ENCODE results near the gene SHC4.

Gene SHC4

DNA sequence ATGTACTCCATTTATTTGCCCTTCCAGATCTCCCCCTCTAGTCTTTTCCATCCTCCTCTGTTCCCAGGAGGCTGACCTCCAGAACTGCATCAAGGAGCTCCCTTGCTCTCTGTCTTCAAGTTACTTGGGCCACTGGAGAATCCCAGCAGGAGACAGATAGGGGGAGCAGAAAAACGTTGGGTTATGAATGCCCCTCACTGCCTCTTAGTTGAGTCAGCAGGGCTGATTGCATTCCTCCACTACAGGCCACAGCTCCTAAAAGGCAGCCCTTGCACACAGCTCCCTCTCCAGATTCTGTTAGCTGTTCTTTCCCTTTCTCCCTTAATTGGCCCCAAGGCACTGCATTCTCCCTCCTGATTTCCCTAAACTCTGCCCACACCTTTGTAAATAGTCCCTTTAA lies 140.5 kb downstream of the SHC4 start:
- Histone ChIP-seq H3K27ac (ENCODE audit: low read depth, low read length, severe bottlenecking) (no peak overlapping the region), H3K4me3 (ENCODE audit: extremely low read depth, insufficient read depth, low read length, poor library complexity, severe bottlenecking) (no peak overlapping the region), H3K9me3 (ENCODE audit: control insufficient read depth, low read length) (no peaks in the 10 kb centered on the region), H3K4me1 (ENCODE audit: control insufficient read depth, insufficient read depth, low read length, poor library complexity, severe bottlenecking) (peaks cover 8% of the 10 kb centered on the region), H3K36me3 (ENCODE audit: control insufficient read depth, insufficient read depth, low read length) (no peaks in the 10 kb centered on the region)
- WGBS, 2 experiments (ENCODE audit: insufficient coverage in 2 of 2) = 0% methylated on average over 1 of the region's 1 CpG; no CpG with 5 or more reads in 1 of the 2 experiments

DNA sequence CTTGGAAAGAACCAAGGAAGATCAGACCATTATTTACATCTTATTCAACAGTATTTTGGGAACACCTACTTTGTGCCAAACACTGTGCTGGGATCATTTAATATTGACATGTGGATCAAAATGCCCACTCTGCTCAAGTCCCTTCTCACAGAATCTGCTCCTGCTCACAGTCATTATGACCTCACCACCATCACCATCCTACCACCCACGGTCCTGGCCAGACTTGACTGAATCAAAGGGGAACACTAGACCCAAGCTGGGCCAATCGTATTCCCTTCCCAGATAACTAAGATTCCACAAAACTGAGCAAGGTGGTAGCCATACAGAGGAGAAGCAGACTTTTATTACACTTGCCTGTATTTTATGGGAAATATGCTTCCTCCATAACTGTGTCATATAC lies 149.4 kb downstream of the SHC4 start:
- Histone ChIP-seq H3K27ac (ENCODE audit: low read depth, low read length, severe bottlenecking) (no peak overlapping the region), H3K36me3 (ENCODE audit: control insufficient read depth, insufficient read depth, low read length) (no peaks in the 10 kb centered on the region), H3K4me3 (ENCODE audit: extremely low read depth, insufficient read depth, low read length, poor library complexity, severe bottlenecking) (no peak overlapping the region), H3K9me3 (ENCODE audit: control insufficient read depth, low read length) (no peaks in the 10 kb centered on the region), H3K4me1 (ENCODE audit: control insufficient read depth, insufficient read depth, low read length, poor library complexity, severe bottlenecking) (no peaks in the 10 kb centered on the region)
- 88 to 90% methylated on average over 1 to 2 of the region's 2 CpGs for WGBS, 2 experiments (ENCODE audit: insufficient coverage in 2 of 2)

DNA sequence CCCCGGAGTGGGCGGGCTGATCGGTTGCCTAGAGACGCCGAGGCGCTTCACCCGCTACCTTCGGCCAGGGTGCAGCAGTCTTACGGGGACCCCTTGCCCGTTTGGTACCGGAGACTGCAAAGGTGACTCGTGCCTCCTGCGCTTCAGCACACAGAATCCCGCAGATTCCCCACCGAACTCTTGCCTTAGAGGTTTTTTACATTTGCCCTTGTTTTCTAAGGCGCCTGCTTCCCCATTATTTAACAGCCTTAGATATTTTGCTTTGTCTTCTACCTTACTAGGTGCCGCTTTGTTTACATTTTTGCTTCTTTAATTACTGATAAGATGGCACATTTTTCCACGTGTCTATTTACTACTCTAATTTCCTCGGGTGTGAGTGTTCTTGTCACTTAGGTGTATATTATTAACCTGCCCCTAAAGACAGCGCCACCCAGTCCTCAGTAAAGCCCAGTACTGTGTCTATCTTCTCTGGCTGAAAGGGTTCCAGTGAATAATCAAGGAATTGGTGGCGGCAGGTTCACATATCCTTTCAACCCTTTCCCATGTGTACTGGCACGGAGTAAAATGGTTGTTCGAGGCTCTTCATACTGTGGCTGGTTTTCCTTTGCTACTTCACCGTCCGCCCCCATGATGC lies 152.3 kb downstream of the SHC4 start:
- peak overlapping the region; percentile 87 for H3K4me3 ChIP-seq (ENCODE audit: extremely low read depth, insufficient read depth, low read length, poor library complexity, severe bottlenecking)
- no peaks in the 10 kb centered on the region for H3K36me3 ChIP-seq (ENCODE audit: control insufficient read depth, insufficient read depth, low read length)
- no peaks in the 10 kb centered on the region for H3K9me3 ChIP-seq (ENCODE audit: control insufficient read depth, low read length)
- peaks cover under 1% of the 10 kb centered on the region for H3K4me1 ChIP-seq (ENCODE audit: control insufficient read depth, insufficient read depth, low read length, poor library complexity, severe bottlenecking)
- 0 to 17% methylated on average over 16 to 19 of the region's 25 CpGs for WGBS, 2 experiments (ENCODE audit: insufficient coverage in 2 of 2)
- H3K27ac ChIP-seq (ENCODE audit: low read depth, low read length, severe bottlenecking) = no peak overlapping the region

DNA sequence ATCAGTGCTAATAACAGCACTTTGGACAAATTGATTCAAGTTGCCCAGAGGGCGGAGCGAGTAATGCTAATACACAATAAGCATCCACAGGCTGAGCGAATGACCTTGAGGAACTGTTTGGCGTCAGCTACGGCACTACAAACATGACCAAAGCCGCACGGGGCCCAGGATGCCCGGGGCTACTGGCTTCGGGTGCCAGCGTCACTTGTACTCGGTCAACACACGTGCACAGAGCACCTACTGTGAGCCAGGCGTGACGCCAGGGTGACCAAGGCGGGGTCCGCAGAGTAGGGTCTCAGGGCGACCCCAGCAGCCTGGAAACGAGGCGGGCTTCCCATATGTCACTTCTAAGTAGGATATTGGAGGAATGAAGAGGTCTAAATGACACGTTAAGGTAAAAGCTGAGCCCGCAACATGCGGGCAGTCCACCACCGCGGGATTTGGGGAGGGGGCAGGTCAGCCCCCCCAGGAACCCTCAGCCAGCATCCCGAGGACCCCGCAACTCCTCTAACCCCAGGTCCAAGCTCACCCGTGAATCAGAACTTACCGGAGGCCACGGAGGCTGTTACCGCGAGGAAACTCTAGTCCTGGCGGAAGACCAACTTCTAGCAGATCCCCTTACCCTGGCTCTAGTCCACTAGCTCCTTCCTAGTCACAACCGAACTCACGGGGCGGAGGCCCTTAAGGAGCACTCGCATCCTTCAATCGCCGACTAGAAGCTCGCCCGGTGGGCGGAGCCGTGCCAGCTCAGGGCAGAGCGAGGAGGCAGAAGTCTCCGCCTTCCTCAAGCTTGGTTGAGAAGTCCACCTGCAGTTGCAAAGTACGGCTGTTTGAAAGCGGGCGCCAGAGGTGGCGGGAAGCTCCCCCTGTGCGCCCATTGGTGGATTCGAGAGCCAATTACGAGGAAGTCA lies 153.1 kb downstream of the SHC4 start, which contains the start of gene CEP152:
CEP152 (minus strand) TSS at position 656 of the 911 bp plus-strand sequence. CDS start 5,420 bp downstream, outside the sequence.
- Histone ChIP-seq H3K4me3 (ENCODE audit: extremely low read depth, insufficient read depth, low read length, poor library complexity, severe bottlenecking) (peak within 1 kb of the TSS; percentile 87), H3K27ac (ENCODE audit: low read depth, low read length, severe bottlenecking) (peak within 1 kb of the TSS; percentile 70), H3K36me3 (ENCODE audit: control insufficient read depth, insufficient read depth, low read length) (no peaks in the 10 kb centered on the region), H3K9me3 (ENCODE audit: control insufficient read depth, low read length) (no peaks in the 10 kb centered on the region), H3K4me1 (ENCODE audit: control insufficient read depth, insufficient read depth, low read length, poor library complexity, severe bottlenecking) (peaks cover 3% of the 10 kb centered on the region)
- 1 to 3% methylated on average over 42 to 43 of the region's 51 CpGs for WGBS, 2 experiments (ENCODE audit: insufficient coverage in 2 of 2)

DNA sequence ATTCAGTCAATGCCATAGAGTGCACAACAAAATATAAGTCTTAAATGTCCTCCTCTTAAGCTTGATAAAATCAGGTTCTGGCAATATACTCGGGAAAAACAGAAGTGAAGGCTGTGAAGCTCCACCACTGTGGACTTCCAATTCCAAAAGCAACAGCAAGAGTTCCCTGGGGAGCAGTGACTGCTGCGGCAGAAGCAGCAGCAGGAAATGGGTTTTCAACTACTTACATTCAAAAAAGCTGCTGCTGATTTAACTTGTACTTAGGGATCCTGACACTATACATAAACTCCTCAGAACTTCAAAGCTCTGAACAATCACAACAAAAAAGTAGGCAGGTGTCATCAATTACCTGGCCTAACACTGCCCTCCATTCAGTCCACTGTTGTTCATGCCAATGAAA lies 157.6 kb downstream of the SHC4 start:
- 37 to 60% methylated on average over 1 to 2 of the region's 2 CpGs for WGBS, 2 experiments (ENCODE audit: insufficient coverage in 2 of 2)
- H3K36me3 ChIP-seq (ENCODE audit: control insufficient read depth, insufficient read depth, low read length) = no peaks in the 10 kb centered on the region

DNA sequence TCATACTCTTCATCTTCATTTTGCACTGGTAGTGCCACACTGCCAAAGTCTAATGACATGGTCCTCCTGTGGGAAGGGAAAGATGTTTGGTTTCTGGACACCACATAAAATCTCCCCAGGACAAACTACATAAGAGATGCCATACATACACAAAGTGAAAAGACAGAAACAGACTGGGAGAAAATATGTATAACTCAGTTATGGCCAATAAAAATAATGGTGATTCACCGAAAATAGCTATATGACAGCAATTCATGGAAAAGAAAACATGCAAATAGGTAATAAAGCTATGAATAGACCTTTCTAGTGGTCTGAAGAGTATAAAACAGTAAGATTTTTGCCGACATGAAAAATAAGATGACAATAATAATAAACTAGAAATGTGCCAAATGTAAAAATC lies 158.1 kb downstream of the SHC4 start:
- peaks cover 6% of the 10 kb centered on the region for H3K4me1 ChIP-seq (ENCODE audit: control insufficient read depth, insufficient read depth, low read length, poor library complexity, severe bottlenecking)
- H3K27ac ChIP-seq (ENCODE audit: low read depth, low read length, severe bottlenecking) = no peak overlapping the region
- WGBS, 2 experiments (ENCODE audit: insufficient coverage in 2 of 2) = no CpG with 5 or more reads among the region's 2 CpGs
- H3K9me3 ChIP-seq (ENCODE audit: control insufficient read depth, low read length) = no peaks in the 10 kb centered on the region
- H3K36me3 ChIP-seq (ENCODE audit: control insufficient read depth, insufficient read depth, low read length) = no peaks in the 10 kb centered on the region
- H3K4me3 ChIP-seq (ENCODE audit: extremely low read depth, insufficient read depth, low read length, poor library complexity, severe bottlenecking) = no peak overlapping the region

More for the DNA sequence above, 157.6 kb downstream of the SHC4 start:
- Histone ChIP-seq H3K27ac (ENCODE audit: low read depth, low read length, severe bottlenecking) (no peak overlapping the region), H3K4me1 (ENCODE audit: control insufficient read depth, insufficient read depth, low read length, poor library complexity, severe bottlenecking) (peaks cover 6% of the 10 kb centered on the region), H3K9me3 (ENCODE audit: control insufficient read depth, low read length) (no peaks in the 10 kb centered on the region), H3K4me3 (ENCODE audit: extremely low read depth, insufficient read depth, low read length, poor library complexity, severe bottlenecking) (no peak overlapping the region)

DNA sequence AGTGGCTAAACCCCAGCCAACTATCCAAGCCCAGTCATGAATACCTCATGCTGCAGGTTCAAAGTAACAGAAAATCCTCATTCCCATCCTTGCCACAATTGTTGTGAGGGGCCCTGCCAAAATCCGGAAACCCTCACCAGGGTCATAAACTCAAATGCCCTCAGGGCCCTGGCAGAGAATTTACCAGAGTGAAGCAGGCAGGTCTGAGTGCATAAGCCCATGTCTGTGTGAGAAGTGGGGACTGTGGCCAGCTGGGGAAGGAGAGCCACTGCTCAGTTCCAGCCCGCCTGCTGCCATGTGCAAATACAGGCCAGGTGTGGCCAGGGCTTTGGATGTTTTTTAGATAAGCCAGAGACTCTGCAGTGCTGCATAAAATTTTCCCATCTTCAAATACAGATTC lies 159.8 kb downstream of the SHC4 start:
- Histone ChIP-seq H3K36me3 (ENCODE audit: control insufficient read depth, insufficient read depth, low read length) (no peaks in the 10 kb centered on the region), H3K27ac (ENCODE audit: low read depth, low read length, severe bottlenecking) (no peak overlapping the region), H3K4me3 (ENCODE audit: extremely low read depth, insufficient read depth, low read length, poor library complexity, severe bottlenecking) (no peak overlapping the region), H3K9me3 (ENCODE audit: control insufficient read depth, low read length) (no peaks in the 10 kb centered on the region), H3K4me1 (ENCODE audit: control insufficient read depth, insufficient read depth, low read length, poor library complexity, severe bottlenecking) (peaks cover 6% of the 10 kb centered on the region)
- 100% methylated on average over 1 of the region's 2 CpGs; no CpG with 5 or more reads in 1 of the 2 experiments for WGBS, 2 experiments (ENCODE audit: insufficient coverage in 2 of 2)

DNA sequence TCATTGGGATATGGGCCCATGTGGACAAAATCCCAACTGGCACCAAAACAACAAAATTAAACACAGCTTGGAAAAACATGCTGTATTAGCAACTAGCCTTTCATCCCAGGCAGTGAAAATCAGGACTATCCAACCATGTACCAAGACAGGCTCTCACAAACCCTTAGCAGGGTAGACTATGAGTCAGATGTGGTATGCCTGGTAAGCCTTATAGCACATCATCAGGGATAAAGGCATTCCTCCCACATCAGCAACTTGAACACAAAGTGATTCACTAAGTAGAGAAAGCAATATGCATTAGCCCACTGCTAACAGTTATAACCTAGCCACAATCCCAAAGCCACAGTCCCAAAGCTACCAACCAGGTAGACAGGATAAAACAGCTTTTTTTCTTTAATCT lies 160.9 kb downstream of the SHC4 start:
- Histone ChIP-seq H3K27ac (ENCODE audit: low read depth, low read length, severe bottlenecking) (no peak overlapping the region), H3K4me1 (ENCODE audit: control insufficient read depth, insufficient read depth, low read length, poor library complexity, severe bottlenecking) (peaks cover 6% of the 10 kb centered on the region), H3K36me3 (ENCODE audit: control insufficient read depth, insufficient read depth, low read length) (no peaks in the 10 kb centered on the region), H3K9me3 (ENCODE audit: control insufficient read depth, low read length) (no peaks in the 10 kb centered on the region), H3K4me3 (ENCODE audit: extremely low read depth, insufficient read depth, low read length, poor library complexity, severe bottlenecking) (no peak overlapping the region)

DNA sequence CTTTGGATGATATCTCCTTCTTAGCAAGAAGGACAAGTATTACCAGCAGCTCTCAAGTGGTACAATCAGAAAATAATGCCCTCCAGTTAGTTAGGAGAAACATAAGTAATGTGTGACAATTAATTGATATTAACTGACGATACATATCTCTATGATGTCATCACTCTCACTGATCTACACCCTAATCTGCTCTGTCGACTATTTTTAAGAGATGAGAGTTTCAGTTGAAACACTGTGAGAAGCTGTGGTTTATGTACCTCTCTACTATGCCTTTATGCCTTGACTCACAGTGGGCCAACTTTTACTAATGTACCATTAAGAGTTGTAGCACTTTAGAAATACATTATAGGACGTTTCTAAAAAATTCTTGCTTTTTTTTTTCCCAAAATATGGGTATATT lies 161.5 kb downstream of the SHC4 start:
- Histone ChIP-seq H3K4me3 (ENCODE audit: extremely low read depth, insufficient read depth, low read length, poor library complexity, severe bottlenecking) (no peak overlapping the region), H3K9me3 (ENCODE audit: control insufficient read depth, low read length) (no peaks in the 10 kb centered on the region), H3K4me1 (ENCODE audit: control insufficient read depth, insufficient read depth, low read length, poor library complexity, severe bottlenecking) (peaks cover 6% of the 10 kb centered on the region), H3K27ac (ENCODE audit: low read depth, low read length, severe bottlenecking) (no peak overlapping the region), H3K36me3 (ENCODE audit: control insufficient read depth, insufficient read depth, low read length) (no peaks in the 10 kb centered on the region)
- no CpG with 5 or more reads among the region's 3 CpGs for WGBS, 2 experiments (ENCODE audit: insufficient coverage in 2 of 2)

DNA sequence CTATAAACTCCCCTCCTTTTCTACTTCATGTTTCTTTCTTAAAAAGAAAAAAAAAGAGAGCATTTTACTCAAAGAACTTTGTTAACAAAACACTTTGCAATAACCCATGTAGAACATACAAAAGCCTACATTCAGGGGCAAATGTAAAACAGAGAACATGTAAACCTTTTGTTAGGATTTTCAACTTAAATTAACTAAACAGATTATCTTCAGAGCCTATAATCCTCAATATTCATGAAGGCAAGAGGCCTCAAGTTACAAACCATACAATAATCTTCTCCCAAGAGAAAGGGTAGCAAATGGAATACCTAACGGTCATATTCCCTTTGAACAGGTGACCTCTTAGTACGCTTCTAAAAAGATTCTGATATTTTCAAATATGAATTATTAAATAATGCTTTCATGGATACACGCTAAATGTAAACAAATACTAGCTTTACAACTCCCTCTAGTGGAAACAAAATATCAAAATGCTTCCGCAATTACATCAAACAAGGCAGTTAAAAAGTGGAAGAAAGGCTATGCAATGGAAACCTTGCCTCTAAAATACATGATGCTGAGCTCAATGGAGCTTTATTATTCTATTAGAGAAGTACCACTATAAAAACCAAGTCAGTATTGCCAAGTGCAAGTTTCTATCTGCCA lies 162.8 kb downstream of the SHC4 start:
- no peak overlapping the region for H3K27ac ChIP-seq (ENCODE audit: low read depth, low read length, severe bottlenecking)
- WGBS, 2 experiments (ENCODE audit: insufficient coverage in 2 of 2) = no CpG with 5 or more reads among the region's 4 CpGs
- no peaks in the 10 kb centered on the region for H3K36me3 ChIP-seq (ENCODE audit: control insufficient read depth, insufficient read depth, low read length)
- no peak overlapping the region for H3K4me3 ChIP-seq (ENCODE audit: extremely low read depth, insufficient read depth, low read length, poor library complexity, severe bottlenecking)
- peaks cover 3% of the 10 kb centered on the region for H3K4me1 ChIP-seq (ENCODE audit: control insufficient read depth, insufficient read depth, low read length, poor library complexity, severe bottlenecking)
- H3K9me3 ChIP-seq (ENCODE audit: control insufficient read depth, low read length) = no peaks in the 10 kb centered on the region
